ENCODE results near the gene ANXA8L1. TPM values are rescaled to one million over a fixed set of nuclear protein-coding genes. Genes with fewer than 3 reads are reported as not detected.
"Not testable (repeated sequence)": the region's sequence is repeated elsewhere in the genome, so short reads cannot be mapped to it uniquely, and the experiment has no call there.

ANXA8L1 gene, protein sequence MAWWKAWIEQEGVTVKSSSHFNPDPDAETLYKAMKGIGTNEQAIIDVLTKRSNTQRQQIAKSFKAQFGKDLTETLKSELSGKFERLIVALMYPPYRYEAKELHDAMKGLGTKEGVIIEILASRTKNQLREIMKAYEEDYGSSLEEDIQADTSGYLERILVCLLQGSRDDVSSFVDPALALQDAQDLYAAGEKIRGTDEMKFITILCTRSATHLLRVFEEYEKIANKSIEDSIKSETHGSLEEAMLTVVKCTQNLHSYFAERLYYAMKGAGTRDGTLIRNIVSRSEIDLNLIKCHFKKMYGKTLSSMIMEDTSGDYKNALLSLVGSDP
- total RNA-seq (2022) (0.56 and 0.57 TPM in 2 replicates), Bru-seq, nascent RNA (not detected), BruChase-seq, experiment 1, labeled RNA remaining after a 6-hour chase (percentile 34 among the genes with signal in this experiment), BruChase-seq, experiment 2, labeled RNA remaining after a 2-hour chase (percentile 34 among the genes with signal in this experiment)
- long read RNA-seq = 0 reads

DNA sequence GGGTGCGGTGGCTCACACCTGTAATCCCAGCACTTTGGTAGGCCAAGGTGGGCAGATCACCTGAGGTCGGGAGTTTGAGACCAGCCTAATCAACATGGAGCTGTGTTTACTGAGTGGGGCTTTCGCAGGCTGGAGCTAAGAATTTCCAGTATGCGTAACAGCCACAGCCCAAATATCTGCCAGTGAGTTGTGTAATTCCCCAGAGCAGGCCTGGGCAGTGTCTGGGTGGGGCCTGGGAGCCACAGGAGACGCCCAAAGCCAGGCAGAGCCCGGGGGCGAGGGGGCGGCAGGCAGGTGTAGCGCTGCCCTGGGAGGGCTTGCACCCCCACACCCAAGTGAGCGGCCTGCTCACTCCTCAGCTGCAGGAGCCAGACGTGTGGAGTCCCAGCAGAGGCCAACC lies at the start of gene ANXA8L1:
TSS of gene ANXA8L1 (plus strand) at position 371 of the 400 bp plus-strand sequence. CDS start 76 bp downstream, outside the sequence.
- DNase-seq; intact Hi-C loops (cut with micrococcal nuclease; ENCODE audit: unreplicated experiment); H3K9me3 Mint-ChIP-seq (ENCODE audit: low read depth, unreplicated experiment); CTCF ChIA-PET; H3K27ac Mint-ChIP-seq (ENCODE audit: unreplicated experiment); H3K36me3 Mint-ChIP-seq (ENCODE audit: insufficient read depth, unreplicated experiment); H3K4me3 Mint-ChIP-seq (ENCODE audit: low read depth, unreplicated experiment); H3K4me1 Mint-ChIP-seq (ENCODE audit: low read depth, unreplicated experiment); BruUV-seq (replicated peaks); H3K27me3 Mint-ChIP-seq (ENCODE audit: unreplicated experiment): not testable (repeated sequence)

DNA sequence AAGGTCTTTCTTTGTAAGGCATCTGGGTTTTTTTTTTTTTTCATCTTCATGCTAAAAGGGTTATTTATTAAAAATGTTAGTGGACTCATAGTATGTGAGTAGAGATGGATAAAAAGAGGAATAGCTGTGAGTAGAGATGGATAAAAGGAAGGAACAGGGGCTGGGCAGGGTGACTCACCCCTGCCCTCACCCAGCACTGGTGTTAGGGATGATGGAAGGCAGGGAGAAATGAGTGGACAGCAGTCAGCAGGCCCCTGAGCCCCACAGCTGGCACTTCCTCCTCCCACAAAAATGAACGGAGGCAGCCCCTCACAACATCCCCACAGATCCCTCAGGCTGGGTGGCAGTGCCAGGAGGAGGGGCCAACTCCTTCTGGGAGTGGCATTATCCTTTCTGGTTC lies 49.5 kb upstream of the ANXA8L1 start:
- BruUV-seq (replicated peaks) = no TSS peak
- Mint-ChIP-seq H3K27me3 (ENCODE audit: unreplicated experiment) (peaks cover 48% of the 10 kb centered on the region), H3K4me3 (ENCODE audit: low read depth, unreplicated experiment) (no peak overlapping the region), H3K36me3 (ENCODE audit: insufficient read depth, unreplicated experiment) (no peaks in the 10 kb centered on the region), H3K4me1 (ENCODE audit: low read depth, unreplicated experiment) (peaks cover 14% of the 10 kb centered on the region), H3K9me3 (ENCODE audit: low read depth, unreplicated experiment) (no peaks in the 10 kb centered on the region), H3K27ac (ENCODE audit: unreplicated experiment) (no peak overlapping the region)
- no peak for DNase-seq
- TF ChIP-seq, protein P1, sequence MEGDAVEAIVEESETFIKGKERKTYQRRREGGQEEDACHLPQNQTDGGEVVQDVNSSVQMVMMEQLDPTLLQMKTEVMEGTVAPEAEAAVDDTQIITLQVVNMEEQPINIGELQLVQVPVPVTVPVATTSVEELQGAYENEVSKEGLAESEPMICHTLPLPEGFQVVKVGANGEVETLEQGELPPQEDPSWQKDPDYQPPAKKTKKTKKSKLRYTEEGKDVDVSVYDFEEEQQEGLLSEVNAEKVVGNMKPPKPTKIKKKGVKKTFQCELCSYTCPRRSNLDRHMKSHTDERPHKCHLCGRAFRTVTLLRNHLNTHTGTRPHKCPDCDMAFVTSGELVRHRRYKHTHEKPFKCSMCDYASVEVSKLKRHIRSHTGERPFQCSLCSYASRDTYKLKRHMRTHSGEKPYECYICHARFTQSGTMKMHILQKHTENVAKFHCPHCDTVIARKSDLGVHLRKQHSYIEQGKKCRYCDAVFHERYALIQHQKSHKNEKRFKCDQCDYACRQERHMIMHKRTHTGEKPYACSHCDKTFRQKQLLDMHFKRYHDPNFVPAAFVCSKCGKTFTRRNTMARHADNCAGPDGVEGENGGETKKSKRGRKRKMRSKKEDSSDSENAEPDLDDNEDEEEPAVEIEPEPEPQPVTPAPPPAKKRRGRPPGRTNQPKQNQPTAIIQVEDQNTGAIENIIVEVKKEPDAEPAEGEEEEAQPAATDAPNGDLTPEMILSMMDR (IDR thresholded peaks at IDR 0.05; ENCODE audit: unreplicated experiment) = no peak
- CTCF ChIA-PET = interaction anchor here (0.6 to 1.0 kb wide), 2 partner anchors 98 to 1743 kb away, joined by 3 read pairs; no protein-coding TSS in a partner anchor
- intact Hi-C loops (cut with micrococcal nuclease; ENCODE audit: unreplicated experiment) = no loop called here

DNA sequence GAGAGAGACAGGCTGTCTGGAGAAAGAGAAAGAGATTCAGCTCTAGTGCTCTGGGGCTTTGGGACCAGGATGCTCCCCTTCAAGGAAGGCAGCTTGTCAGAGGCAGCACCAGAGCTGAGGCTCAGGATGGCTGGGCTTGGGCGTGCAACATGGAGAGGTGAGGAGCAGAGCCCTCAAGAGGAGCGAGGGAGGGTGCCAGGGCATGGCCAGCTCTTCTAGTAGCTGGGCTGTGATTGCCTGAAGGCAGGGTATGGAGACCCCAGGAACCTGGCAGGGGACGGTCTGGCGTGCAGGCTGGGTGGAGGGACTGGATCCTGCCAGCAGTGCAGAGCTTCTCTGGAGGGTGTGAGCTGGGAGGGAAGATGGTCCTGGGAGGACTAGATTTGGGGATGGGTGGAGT lies 48.6 kb upstream of the ANXA8L1 start:
- no peak for DNase-seq
- H3K9me3 Mint-ChIP-seq (ENCODE audit: low read depth, unreplicated experiment) = no peaks in the 10 kb centered on the region
- peaks cover 58% of the 10 kb centered on the region for H3K27me3 Mint-ChIP-seq (ENCODE audit: unreplicated experiment)
- CTCF ChIA-PET = interaction anchor here (1.0 kb wide), 1 partner anchor 99 kb away, joined by 3 read pairs; no protein-coding TSS in a partner anchor
- H3K4me3 Mint-ChIP-seq (ENCODE audit: low read depth, unreplicated experiment) = no peak overlapping the region
- H3K27ac Mint-ChIP-seq (ENCODE audit: unreplicated experiment) = no peak overlapping the region
- intact Hi-C loops (cut with micrococcal nuclease; ENCODE audit: unreplicated experiment) = no loop called here
- H3K36me3 Mint-ChIP-seq (ENCODE audit: insufficient read depth, unreplicated experiment) = no peaks in the 10 kb centered on the region
- BruUV-seq (replicated peaks) = no TSS peak
- peaks cover 14% of the 10 kb centered on the region for H3K4me1 Mint-ChIP-seq (ENCODE audit: low read depth, unreplicated experiment)
- TF ChIP-seq, protein P1 (IDR thresholded peaks at IDR 0.05; ENCODE audit: unreplicated experiment) = no peak

DNA sequence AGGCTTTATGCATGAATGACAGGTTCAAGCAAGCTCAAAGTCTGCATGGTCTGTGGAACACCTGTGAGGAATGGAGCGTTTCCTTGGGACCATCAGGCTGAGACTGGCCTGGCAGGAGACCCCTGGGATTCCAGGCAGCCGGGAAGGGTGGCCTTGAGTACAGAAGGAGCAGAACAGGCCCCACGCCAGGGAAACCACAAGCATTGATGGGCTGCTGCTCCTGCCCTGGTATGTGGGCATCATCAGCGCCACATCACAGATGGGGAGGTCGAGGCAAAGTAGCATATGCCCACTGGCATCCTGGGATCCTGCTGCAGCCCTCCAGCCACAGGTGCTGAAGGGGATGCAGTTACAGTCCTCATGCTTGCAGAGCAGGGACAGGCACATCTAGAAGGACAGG lies 47.9 kb upstream of the ANXA8L1 start:
- BruUV-seq (replicated peaks) = no TSS peak
- H3K36me3 Mint-ChIP-seq (ENCODE audit: insufficient read depth, unreplicated experiment) = no peaks in the 10 kb centered on the region
- H3K27ac Mint-ChIP-seq (ENCODE audit: unreplicated experiment) = no peak overlapping the region
- H3K4me3 Mint-ChIP-seq (ENCODE audit: low read depth, unreplicated experiment) = no peak overlapping the region
- H3K9me3 Mint-ChIP-seq (ENCODE audit: low read depth, unreplicated experiment) = no peaks in the 10 kb centered on the region
- CTCF ChIA-PET = no interaction called here
- intact Hi-C loops (cut with micrococcal nuclease; ENCODE audit: unreplicated experiment) = no loop called here
- H3K27me3 Mint-ChIP-seq (ENCODE audit: unreplicated experiment) = peaks cover 65% of the 10 kb centered on the region
- DNase-seq = no peak
- peaks cover 14% of the 10 kb centered on the region for H3K4me1 Mint-ChIP-seq (ENCODE audit: low read depth, unreplicated experiment)
- TF ChIP-seq, protein P1 (IDR thresholded peaks at IDR 0.05; ENCODE audit: unreplicated experiment) = no peak
